Activated CD8-positive, alpha-beta memory T cell treated with anti-CD3 and anti-CD28 coated beads, Interleukin-2, amount 50 U/mL, for 24 hours (primary cell): Measurements from ENCODE around the gene PCSK6.

Source experiments
- DNase-seq: peaks from one replicate; pipeline ENCODE4 v3.0.0-alpha.2; 2020; ENCODE audit errors: extremely low read depth

PCSK6 gene

DNA sequence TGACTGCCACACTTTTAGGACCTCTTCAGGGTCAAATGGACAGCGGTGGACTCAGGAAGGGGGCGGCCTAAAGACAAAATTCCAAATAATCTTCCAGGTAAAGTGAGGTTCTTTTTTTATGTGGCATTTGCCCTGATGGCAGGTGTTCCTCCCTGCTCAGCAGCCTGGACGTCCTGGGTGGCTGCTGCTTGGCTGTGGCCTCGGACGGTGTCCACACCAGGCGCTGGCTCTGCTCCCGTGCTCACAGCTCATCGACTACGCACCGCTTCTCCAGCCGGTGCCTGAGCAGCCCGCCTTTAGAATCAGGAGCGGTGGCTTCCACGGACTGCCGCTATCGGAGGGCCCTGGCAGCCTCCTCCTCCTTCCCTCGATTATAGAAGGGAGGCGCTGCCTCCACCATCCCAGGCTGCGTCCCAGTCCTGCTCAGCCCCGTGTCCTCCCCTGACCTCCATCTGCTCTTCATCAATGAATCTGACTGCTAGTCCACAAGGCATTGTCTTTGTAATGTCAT is 41.9 kb downstream of the PCSK6 start:
- DNase-seq: no peak

DNA sequence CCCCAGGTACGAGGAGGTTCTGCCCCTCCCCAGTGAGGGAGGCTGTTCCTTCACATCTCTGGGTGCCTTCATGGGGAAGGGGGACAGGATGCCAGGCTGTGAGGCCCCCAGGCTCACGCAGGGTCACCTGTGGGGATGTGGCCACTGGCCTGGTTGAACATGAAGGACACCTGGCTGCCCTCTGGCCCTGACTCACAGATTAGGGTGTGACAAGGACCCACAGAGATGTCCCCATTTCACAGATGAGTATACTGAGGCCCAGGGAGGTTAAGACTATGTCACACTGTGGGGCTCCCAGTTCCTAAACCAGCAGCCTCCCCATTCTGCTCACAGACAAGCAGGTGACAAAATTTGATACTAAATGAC is 42.4 kb downstream of the PCSK6 start:
- no peak for DNase-seq

DNA sequence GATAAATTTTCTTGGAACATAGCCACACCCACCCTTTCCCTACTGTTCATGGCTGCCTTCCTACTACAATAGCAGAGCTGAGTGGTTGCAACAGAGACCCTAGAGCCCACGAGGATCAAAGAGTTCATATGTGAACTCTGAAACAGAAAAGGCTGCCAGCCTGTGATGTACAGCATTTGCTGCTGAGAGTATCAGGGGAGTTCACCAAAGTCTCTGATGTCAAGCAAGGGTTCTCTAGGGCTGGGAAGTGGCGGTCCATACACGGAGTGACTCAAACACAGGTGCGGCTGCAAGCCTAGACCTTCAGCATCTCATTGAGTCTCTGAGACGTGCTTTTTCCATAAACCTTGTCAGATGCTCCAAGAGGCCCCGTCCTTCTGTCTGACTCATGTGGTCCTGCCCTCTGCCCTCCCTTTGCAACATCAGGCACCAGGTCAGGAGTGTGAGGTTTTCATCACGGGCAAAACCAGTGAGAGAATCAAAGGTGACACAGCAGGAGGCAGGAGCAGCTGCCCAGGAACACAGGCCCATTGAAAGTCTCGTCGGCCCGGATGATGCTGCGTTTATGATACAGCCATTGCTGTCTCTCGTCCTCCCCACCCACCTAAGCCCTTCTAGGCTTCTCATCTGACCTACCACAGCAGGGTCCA is 42.9 kb downstream of the PCSK6 start:
- DNase-seq: no peak

DNA sequence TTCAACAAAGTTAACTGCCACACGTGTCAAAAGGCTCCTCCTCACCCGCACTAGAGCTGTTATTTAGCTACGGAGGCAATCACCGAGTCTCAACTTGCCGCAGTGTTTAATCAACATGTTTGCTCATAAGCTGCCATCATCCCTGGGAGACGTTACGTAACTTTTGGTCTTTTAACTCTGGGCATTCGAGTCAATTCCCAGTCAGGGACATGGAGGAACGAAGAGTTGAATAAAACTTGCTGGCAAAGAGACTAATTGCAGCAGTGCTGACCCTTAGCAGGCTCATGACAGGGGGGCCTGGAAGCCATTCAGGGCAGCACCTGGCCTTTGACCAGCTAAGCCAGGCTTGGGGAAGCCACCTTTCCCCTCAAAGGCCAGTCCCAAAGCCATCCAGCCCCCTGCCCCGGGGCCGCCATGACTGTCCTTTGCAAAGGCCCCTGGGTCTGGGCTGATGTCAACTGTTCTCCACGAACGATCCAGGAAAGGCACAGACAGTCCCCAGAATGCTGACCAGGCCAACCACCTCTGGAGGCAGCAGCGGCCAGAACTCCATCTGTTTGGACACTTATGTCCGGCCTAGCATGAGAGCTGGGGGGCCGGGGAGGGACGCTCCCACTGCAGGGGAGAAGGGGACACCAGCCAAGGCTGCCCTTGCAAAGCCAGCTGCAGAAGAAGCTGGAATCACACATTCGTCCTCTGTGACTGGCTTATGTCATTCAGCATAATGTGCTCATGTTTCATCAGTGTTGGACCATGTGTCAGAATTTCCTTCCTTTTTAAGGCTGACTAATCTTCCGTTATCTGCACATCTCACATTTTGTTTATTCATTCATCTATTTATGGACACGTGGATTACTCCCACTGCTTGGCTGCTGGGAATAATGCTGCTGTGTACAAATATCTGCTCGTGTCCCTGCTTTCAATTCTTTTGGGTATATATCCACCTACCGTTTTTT is 43.7 kb downstream of the PCSK6 start:
- DNase-seq: no peak

DNA sequence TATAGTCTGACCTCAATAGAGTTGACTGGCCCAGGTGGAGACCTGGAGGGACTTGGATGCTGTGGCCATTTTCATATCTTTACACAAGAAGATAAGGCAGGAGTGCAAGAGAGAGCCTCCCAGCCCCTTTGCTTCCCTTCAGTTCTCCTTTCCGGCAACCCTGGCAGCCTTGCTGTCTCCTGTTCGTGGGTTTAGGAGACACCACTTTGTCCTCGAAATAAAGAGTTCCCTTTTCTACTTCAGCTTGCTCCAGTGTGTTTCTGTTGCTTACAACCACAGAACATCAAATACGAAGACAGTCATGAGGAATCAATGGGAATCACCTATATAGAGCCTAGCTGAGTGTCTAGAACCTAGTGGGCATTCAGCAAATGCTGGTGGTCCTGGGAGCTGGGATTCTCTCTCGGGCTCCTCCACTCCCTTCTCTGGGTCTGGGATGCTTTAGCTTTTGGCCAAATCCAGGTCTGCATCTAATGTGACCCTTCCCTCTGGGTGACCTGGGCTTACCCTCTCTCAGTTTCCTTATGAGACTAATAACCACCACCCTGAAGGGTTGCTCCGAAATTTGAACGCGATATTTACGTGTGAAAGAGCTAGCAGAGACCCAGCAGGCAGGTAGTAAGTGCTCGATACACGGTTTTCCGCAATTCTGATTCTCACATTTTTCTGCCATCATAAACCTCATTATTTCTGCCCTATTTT is 44.5 kb downstream of the PCSK6 start:
- no peak for DNase-seq

DNA sequence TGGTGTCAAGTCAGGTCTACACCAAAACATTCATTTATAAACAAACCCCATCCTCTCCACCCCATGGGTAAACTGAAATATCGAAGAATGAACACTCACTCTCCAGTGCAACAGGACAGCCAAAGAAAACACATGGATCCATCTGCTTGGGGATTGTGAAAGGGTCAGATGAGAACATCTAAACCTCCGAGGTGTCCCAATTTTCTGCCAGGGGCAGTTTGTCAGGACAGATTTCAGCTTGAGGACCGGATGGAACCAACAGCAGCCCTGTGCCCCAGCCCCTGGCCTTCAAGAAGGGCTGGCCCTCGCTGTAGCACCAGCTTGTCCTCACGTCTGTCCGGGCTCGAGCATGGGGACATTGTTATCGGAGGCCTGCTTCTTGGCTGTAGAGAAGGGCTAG is 45.5 kb downstream of the PCSK6 start:
- DNase-seq: no peak

DNA sequence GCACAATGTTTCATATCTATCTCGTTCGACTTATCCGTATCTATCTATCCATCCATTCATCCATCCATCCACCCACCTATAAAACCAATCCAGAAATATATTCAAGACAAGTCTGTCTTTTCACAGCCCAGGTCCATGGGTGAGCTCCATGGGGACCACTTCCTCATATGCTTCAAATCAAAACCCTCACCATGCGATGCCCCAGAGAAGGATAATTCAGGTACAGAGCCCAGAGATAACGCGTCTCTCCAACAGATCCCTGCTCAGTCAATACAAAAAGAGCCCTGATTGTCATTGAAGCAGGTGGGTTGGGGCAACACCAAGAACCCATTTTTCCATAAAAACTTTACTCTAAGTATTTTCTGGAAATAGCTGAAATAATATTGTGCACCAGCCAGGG is 47.2 kb downstream of the PCSK6 start:
- no peak for DNase-seq

DNA sequence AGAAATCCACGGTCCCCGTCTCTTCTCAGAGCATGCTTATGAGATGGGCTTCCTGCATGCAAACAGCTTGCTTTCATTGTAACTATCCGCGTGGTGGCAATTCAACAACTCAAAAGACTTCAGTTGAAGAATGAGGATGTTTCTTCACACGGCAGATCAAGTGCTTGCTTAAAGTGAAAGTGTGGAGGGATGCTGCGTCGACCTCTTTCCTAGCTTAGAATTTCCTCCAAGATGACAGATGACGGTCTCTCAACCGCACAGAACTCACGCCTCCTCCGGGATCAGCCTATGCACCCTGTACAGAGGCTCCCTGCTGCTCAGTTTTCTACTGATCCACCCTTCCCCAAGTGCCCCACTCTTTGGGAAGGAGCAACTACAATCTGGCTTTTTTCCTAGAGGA is 47.8 kb downstream of the PCSK6 start:
- DNase-seq: no peak

DNA sequence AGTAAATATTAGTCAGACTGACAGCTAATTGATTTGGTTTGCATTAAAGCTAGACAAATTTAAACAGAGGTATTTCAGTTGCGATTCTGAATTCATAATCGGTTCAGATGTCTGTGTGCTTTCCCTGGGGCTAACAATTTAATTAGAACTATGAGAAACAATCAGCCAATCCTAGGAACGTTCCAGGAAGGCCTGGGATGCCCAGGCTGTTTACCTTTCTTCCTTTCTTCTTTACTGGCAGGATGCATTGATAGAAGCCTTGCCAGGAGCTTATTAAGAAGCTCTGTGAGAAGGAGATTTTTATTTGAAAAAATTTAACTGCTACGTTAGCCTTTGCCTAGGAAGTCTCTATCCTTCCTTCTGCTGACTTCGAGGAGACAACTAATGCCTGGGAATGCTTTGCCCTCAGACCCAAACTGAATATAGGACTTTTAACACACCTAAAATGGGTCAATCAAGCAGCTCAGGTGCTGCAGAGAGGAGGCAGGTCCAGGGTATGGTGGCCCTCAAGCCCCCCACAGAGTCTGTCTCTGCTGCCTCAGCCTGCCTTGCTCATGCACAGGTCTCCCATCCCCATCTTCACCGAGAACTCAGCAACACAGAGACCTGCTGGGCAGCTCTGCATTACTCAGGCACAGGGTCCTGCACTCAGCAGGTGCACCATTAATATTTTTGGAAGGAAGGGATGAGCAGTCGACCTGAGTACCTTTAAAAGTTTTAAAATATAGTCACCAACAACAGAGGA is 48.5 kb downstream of the PCSK6 start:
- no peak for DNase-seq

DNA sequence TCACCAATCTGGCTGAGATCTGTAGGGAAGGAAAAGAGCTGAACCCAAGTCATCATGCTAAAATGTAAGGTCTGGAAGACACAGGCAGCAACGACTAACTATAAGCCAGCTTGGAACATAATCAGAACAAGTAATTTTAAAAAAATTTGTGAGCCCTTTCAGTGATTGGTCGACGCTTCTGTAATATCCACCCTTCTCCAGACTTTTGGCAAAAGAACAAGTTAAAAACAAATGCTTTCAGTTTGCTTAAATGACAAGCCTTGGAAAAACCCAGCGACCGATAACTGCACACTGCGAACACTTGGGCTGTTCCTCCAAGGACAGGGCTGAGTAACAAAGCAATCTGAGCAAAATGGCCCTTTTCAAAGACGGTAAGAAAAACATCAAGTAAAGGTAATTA is 49.6 kb downstream of the PCSK6 start:
- no peak for DNase-seq

DNA sequence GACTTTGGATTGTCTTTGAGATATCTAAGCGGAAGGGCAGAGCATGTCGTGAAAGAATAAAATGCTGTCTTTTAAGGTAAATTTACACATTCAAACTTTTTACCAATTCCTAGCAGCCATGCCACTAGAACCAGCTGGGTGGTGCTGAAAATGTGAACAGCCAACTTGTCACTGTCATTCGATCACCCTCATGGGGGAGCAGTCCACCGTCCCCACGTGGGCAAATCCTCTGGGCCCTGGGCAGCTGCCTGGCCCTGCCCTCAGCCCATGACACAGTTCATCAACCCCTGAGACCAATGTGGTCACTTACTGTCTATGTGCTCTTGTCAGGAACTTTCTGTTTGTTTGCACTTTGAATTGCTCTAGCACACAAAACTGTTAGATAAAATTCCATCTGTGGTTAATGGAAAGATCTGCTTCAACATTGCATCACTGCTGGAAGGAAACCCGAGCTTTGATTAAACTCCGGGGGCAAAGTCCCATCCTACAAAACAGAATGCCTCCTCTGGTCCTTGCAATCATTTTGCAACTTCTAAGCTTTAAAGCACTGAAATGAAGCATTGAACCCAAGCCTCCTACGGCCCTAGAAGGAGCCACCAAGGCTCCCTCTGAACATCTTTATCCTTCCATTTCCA is 50.1 kb downstream of the PCSK6 start:
- DNase-seq: no peak

DNA sequence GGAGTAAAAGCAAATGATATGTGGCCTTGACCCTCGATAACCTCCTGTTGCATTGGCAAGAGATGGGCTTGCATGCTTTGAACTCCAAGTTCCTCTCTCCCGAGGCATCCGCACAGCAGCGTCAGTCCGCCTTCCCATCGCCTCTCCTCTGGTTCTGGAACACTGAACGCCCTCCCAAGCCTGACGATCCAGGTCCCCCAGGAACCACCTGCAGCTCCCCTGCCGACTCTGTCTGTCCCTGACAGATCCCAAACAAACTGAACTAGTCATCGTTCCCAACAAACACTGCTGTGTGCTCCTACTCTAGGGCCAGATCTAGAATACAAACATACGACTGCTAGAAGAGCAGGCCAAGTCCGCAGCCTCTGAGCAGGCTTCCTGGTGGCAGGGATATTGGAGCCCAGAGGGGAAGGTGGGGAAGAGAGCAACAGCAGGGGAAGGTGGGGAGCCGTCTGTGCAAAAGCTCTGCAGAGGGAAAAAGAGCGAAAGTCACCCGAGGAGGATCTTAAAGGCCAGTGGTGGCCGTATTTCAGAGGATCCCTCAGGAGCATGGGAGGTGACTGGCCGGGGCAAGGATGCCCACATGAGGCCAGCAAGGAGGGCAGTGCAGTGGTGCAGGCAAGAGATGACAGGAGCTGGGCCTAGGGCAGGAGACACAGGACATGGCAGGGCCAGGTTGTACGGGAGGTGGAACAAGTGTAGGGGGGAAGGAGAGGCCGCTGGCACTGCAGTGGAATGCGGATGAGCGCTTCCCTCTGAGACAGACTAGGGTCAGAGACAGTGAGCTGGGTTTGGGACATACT is 50.8 kb downstream of the PCSK6 start:
- DNase-seq: no peak

DNA sequence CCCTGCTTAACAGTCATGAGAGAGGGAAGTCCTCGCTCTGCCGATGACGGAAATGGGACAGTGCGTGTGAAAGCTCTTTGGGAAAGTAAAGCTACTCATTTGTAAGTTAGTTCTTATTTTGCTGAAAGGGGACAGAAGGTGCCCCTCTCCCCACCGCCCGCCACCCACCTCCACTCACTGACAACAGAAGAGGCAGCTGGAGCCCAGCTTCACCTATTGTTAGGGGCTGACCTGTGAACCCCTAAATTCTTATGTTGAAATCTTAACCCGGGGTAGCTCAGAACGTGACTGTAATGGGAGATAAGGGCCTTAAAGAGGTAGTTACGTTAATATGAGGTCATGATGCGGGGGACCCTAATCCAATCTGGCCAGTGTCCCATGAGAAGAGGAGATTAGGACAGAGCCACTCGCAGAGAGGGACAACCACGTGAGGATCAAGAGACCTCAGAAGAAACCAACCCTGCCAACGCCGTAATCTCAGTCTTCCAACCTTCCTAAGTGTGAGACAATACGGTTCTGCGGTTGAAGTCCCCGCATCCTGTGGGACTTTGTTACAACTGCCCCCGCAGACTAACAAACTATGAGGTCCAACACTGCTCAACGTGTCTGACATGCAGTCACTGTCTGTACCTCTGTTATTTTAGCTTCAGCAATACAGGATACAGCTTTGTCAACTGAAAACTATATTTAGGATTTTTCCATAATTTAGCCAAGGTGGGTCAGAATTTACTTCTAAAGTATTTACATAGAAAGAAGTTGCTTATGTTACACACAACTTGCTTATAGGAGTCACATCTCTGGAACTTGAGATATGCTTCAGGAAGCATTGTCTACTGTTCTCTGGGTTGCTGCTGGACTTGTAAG is 51.7 kb downstream of the PCSK6 start:
- DNase-seq: no peak

DNA sequence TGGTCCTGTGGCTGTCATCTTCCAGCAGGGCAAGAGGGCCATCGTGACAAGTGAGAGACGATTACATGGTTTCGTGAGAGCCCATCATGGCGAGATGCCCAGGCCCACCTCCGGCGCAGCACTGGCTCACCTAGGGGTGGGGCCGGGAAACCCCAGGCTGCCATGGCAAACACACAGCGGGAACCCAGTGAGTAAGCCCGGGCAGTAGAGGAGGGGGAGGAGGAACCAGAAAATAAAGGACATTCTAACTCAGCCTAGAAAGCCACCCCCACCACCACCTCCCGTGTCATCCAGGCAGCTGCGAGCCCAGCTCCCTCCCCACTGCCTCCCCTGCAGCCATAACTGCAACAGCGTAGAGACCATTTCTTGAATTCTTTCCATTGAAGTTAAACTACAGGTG is 52.3 kb downstream of the PCSK6 start:
- DNase-seq: no peak

DNA sequence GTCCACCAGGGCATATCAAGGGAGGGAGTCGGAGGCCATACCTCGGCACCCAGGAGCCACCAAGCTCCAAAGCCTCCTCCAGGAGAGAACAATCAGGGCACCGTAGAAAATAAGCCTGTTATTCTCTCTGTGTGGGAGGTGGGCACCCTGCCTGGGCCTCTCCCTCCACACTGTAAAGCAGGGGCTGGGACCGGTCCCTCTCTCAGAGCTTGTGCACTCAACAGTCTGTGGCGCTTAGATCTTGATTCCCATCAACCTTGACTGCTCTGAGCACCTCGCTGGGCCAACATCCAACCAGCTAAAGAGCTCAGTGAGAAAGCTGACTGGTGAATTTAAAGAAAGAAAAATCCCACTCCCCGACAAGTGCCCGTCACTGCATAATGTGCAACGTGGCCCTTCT is 53.0 kb downstream of the PCSK6 start:
- no peak for DNase-seq

DNA sequence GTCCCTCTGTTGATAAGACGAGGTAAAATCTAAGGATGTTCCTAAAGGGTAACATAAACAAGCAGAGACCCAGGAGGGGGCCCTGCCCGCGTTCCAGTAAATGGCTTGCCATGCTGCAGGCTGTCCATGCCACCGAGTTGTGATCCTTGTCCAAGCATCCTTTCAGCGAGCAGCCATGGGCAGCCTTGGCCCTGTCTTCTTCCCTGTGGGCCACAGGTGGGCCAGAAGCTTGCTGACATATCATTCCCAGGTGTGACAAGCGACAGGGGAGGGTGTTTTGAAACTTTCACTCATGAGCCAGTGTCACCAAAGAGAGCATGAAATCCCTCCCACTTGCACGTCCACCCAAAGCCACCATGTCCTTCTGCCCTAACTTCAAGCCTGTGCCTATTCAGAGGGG is 53.7 kb downstream of the PCSK6 start:
- no peak for DNase-seq

DNA sequence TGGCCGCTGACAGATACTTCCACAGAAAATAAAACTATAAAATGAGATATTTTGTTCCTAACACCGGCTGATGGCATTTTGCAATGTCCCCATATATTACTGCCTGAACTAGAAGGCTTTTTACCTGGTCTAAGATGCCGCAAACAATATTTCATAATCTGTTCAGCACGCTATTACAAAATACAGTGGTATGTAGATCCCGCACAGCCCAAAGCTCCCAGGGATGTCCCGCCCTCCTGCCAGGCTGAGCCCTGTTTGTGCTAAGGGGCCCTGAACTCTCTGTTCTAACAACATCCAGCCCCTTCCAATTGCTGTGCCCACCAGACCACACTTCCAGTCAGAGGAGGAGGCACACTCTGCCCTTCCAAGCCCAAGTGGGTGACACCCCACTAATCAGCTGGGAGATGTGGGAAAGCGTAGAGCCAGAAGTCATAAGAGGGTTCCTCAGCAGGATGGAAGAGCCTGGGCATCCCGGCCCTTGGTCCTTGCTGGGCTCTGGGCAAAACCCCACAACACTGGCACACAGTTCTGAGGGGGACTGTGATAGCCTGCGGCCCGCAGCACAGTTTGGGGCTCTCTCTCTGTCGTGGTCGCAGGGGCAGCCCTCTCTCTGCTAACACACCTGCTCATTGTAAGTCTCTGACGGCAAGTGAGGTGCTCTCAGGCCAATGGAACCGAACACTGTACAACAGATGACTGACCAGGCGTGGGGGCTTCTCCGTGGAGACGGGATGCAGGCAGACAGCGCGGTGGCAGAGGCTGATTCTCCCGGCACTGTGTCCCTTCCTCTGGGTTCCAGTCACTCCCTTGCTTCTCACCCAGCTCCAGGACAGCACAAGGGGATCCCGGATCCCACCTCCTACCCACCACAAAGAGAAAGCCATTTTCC is 55.2 kb downstream of the PCSK6 start:
- DNase-seq: no peak

DNA sequence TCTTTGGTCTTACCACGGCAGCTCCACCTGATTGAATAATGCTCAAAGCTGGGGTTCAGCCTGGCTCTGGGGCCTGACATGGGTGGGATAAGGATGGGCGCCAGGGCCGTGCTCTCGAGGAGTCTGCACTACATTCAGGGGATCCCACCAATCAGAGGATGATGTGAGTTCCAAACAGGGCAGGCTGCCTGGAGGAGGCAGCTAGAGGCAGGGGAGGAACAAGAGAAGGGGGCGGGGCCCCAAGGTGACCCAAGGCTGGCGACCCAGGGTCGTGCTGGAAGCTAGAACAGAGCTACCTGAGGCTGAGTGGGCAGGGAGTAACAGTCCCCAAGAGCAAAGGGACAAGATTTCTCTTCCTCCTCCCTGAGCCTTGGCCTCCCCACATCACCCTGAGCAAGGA is 56.1 kb downstream of the PCSK6 start:
- no peak for DNase-seq

DNA sequence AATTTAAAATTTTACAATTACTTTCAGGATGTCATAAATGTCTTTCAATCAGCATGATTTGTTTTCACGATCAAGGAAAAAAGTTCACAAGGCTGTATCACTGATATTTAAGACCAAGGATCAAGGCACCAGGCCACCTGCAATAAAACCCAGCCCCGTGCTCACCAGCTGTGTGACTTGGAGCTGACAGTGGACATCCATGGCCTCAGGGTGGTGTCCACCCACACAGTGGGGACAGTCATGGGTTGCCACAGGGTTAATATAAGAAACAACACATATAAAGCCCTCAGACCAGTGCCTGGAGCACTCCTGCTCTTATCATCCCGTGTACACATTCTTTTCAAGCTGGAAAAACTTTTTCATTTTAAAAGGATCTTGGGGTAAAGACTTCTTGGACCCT is 56.5 kb downstream of the PCSK6 start:
- DNase-seq: no peak
